IMR-90 (cell line): ENCODE measurements around the gene ST6GALNAC3. TPM values are rescaled to one million over a fixed set of nuclear protein-coding genes. Genes with fewer than 3 reads are reported as not detected.

ENCODE experiments used
- ATAC-seq: fragments of 200-7000 bp; cut with Tn5 transposase; 2 replicates; pipeline ENCODE4 v1.9.1; 2020; ENCODE audit warnings: low read depth, mild to moderate bottlenecking, moderate library complexity
- BruUV-seq: library from RNA; stranded (reverse); fragments of 400-500 nt; replicated peaks from 2 replicates; lab custom pipeline; 2021; lab: Mats Ljungman, UMichigan
- CTCF ChIA-PET: fragments of 300-600 bp; formaldehyde crosslinking; extraction: SDS; loops from one replicate; lab custom pipeline; 2021; ENCODE audit warnings: antibody characterized with exemption; lab: Yijun Ruan, JAX
- POLR2A ChIA-PET: fragments of 300-600 bp; sonication (Branson Sonifier 250); formaldehyde crosslinking; loops from one replicate; lab custom pipeline; 2022; ENCODE audit warnings: antibody characterized with exemption; ENCODE audit not compliant: unreplicated experiment; lab: Charles Lee
- DNase-seq: peaks from one replicate; pipeline ENCODE4 v3.0.0; 2013
- H2AFZ ChIP-seq: replicated peaks from 2 replicates; pipeline ENCODE3; 2013; ENCODE audit warnings: low read length, mild to moderate bottlenecking; ENCODE audit not compliant: poor library complexity
- H2AK5ac ChIP-seq: 2 replicates; pipeline ENCODE4 v1.6.1; 2013; ENCODE audit warnings: low read depth, low read length, inconsistent platforms
- H2AK9ac ChIP-seq: replicated peaks from 2 replicates; pipeline ENCODE3; 2013; ENCODE audit warnings: mild to moderate bottlenecking, low read depth, low read length, moderate library complexity; ENCODE audit not compliant: poor library complexity
- H2BK120ac ChIP-seq: 2 replicates; pipeline ENCODE4 v1.6.1; 2013; ENCODE audit warnings: low read depth, low read length, inconsistent platforms
- H2BK15ac ChIP-seq: 3 replicates; pipeline ENCODE4 v1.6.1; 2013; ENCODE audit warnings: low read depth, low read length, inconsistent platforms
- H2BK20ac ChIP-seq: 2 replicates; pipeline ENCODE4 v1.6.1; 2013; ENCODE audit warnings: low read depth, mild to moderate bottlenecking, inconsistent platforms, low read length, moderate library complexity
- H2BK5ac ChIP-seq: 2 replicates; pipeline ENCODE4 v1.6.1; 2013; ENCODE audit warnings: mild to moderate bottlenecking, low read depth, low read length, inconsistent platforms; ENCODE audit not compliant: poor library complexity, severe bottlenecking
- H3K14ac ChIP-seq: replicated peaks from 2 replicates; pipeline ENCODE4 v1.6.1; 2013; ENCODE audit warnings: low read depth, low read length, inconsistent platforms
- H3K18ac ChIP-seq: 2 replicates; pipeline ENCODE4 v1.6.1; 2013; ENCODE audit warnings: low read depth, low read length, control low read depth
- H3K23ac ChIP-seq: 2 replicates; pipeline ENCODE4 v1.6.1; 2013; ENCODE audit warnings: low read depth, low read length, inconsistent platforms
- H3K27ac ChIP-seq: 2 replicates; pipeline ENCODE4 v1.5.1; 2013; ENCODE audit warnings: mild to moderate bottlenecking, control low read depth, low read length; ENCODE audit not compliant: insufficient read depth
- H3K27me3 ChIP-seq: 2 replicates; pipeline ENCODE4 v1.6.1; 2013; ENCODE audit warnings: low read length; ENCODE audit not compliant: control insufficient read depth, insufficient read depth
- H3K36me3 ChIP-seq: 2 replicates; pipeline ENCODE4 v1.6.1; 2013; ENCODE audit warnings: low read length, mixed read lengths; ENCODE audit not compliant: control insufficient read depth, insufficient read depth
- H3K4ac ChIP-seq: 2 replicates; pipeline ENCODE4 v1.6.1; 2013; ENCODE audit warnings: low read depth, low read length, inconsistent platforms
- H3K4me1 ChIP-seq: 2 replicates; pipeline ENCODE4 v1.6.1; 2013; ENCODE audit warnings: low read length, mixed read lengths; ENCODE audit not compliant: control insufficient read depth, insufficient read depth
- H3K4me2 ChIP-seq: 2 replicates; pipeline ENCODE4 v1.6.1; 2013; ENCODE audit warnings: low read depth, mild to moderate bottlenecking, control low read depth, low read length, moderate library complexity
- H3K4me3 ChIP-seq: 2 replicates; pipeline ENCODE4 v1.5.1; 2013; ENCODE audit warnings: low read depth, mild to moderate bottlenecking, control low read depth, low read length, moderate library complexity; ENCODE audit not compliant: insufficient read depth
- H3K56ac ChIP-seq: 2 replicates; pipeline ENCODE4 v1.6.1; 2013; ENCODE audit warnings: low read length, inconsistent platforms; ENCODE audit not compliant: insufficient read depth; ENCODE audit errors: extremely low read depth
- H3K79me1 ChIP-seq, 2 experiments: 2 replicates each; pipeline ENCODE4 v1.6.1; 2013; ENCODE audit warnings: low read length in 2 of 2, inconsistent platforms in 1 of 2, low read depth in 1 of 2
- H3K9ac ChIP-seq: 2 replicates; pipeline ENCODE4 v1.6.1; 2013; ENCODE audit warnings: low read depth, low read length, control low read depth
- H3K9me1 ChIP-seq: 2 replicates; pipeline ENCODE4 v1.6.1; 2013; ENCODE audit warnings: low read length, inconsistent platforms; ENCODE audit not compliant: insufficient read depth
- H3K9me3 ChIP-seq: 2 replicates; pipeline ENCODE4 v1.6.1; 2013; ENCODE audit warnings: low read length; ENCODE audit not compliant: control insufficient read depth, insufficient read depth
- H4K20me1 ChIP-seq: 2 replicates; pipeline ENCODE4 v1.6.1; 2013; ENCODE audit warnings: low read length, inconsistent platforms; ENCODE audit not compliant: insufficient read depth
- H4K5ac ChIP-seq: 2 replicates; pipeline ENCODE4 v1.6.1; 2013; ENCODE audit warnings: mild to moderate bottlenecking, low read depth, low read length, control low read depth
- H4K8ac ChIP-seq, 2 experiments: 2 replicates each; pipeline ENCODE4 v1.6.1; 2013; ENCODE audit warnings: low read depth in 2 of 2, low read length in 2 of 2, control low read depth in 1 of 2, inconsistent platforms in 1 of 2
- H4K91ac ChIP-seq: 2 replicates; pipeline ENCODE4 v1.6.1; 2013; ENCODE audit warnings: low read depth, low read length, inconsistent platforms; ENCODE audit not compliant: insufficient read depth
- BHLHE40 ChIP-seq: fragments of 150-350 bp; IDR thresholded peaks from 2 replicates; pipeline ENCODE4 v1.6.1; 2016; ENCODE audit warnings: mild to moderate bottlenecking, low read depth, low read length
- CEBPB ChIP-seq: IDR thresholded peaks from 2 replicates; pipeline ENCODE4 v1.6.1; 2012; ENCODE audit warnings: low read depth, low read length, improper control_type of control experiment
- CHD1 ChIP-seq: IDR thresholded peaks from 2 replicates; pipeline ENCODE4 v1.6.1; 2012; ENCODE audit warnings: low read depth, low read length, improper control_type of control experiment
- FOS ChIP-seq: fragments of 150-350 bp; IDR thresholded peaks from 2 replicates; pipeline ENCODE4 v1.6.1; 2016; ENCODE audit warnings: low read depth, low read length
- MAFK ChIP-seq: IDR thresholded peaks from 2 replicates; pipeline ENCODE4 v1.6.1; 2012; ENCODE audit warnings: low read depth, low read length, improper control_type of control experiment
- MAZ ChIP-seq: IDR thresholded peaks from 2 replicates; pipeline ENCODE4 v1.6.1; 2012; ENCODE audit warnings: low read depth, mild to moderate bottlenecking, low read length, improper control_type of control experiment, moderate library complexity, borderline replicate concordance
- MXI1 ChIP-seq: IDR thresholded peaks from 2 replicates; pipeline ENCODE4 v1.6.1; 2012; ENCODE audit warnings: low read depth, mild to moderate bottlenecking, low read length, moderate library complexity, borderline replicate concordance
- NFE2L2 ChIP-seq: fragments of 150-350 bp; IDR thresholded peaks from 2 replicates; pipeline ENCODE4 v1.6.1; 2016; ENCODE audit warnings: low read depth, mild to moderate bottlenecking, low read length
- POLR2A ChIP-seq: IDR thresholded peaks from 2 replicates; pipeline ENCODE4 v1.6.1; 2012; ENCODE audit warnings: mild to moderate bottlenecking, low read depth, low read length
- RAD21 ChIP-seq: IDR thresholded peaks from 2 replicates; pipeline ENCODE4 v1.6.1; 2012; ENCODE audit warnings: low read length, improper control_type of control experiment
- RCOR1 ChIP-seq: IDR thresholded peaks from 2 replicates; pipeline ENCODE4 v1.6.1; 2012; ENCODE audit warnings: mild to moderate bottlenecking, low read length, improper control_type of control experiment; ENCODE audit not compliant: insufficient replicate concordance
- RFX5 ChIP-seq: IDR thresholded peaks from 2 replicates; pipeline ENCODE4 v1.8.0; 2012; ENCODE audit warnings: low read depth, mild to moderate bottlenecking, low read length, moderate library complexity
- SMC3 ChIP-seq: fragments of 150-350 bp; IDR thresholded peaks from 2 replicates; pipeline ENCODE4 v1.6.1; 2016; ENCODE audit warnings: low read depth, mild to moderate bottlenecking, antibody characterized with exemption, low read length, moderate library complexity
- WGBS, 2 experiments: methylation state at CpG; one replicate each; pipeline versions ENCODE4 v1.1.5 to v1.1.7; 2013; ENCODE audit warnings: missing lambda C conversion rate in 2 of 2; ENCODE audit not compliant: insufficient read length in 1 of 2; ENCODE audit errors: extremely low coverage in 2 of 2; 5-methylcytosine and 5-hydroxymethylcytosine counted together
- dilution Hi-C: fragments of 300-500 bp; cut with HindIII; formaldehyde crosslinking; loops from one replicate; pipeline ENCODE4 v1.14.3; 2018; ENCODE audit warnings: low sequenced_read_pairs; ENCODE audit not compliant: unreplicated experiment
- in situ Hi-C: fragments of 300-500 bp; cut with MboI; formaldehyde crosslinking; loops from 3 replicates; pipeline ENCODE4 v1.14.3; 2019; ENCODE audit warnings: low sequenced_read_pairs, inconsistent platforms, mixed read lengths
- intact Hi-C: fragments of 100-400 bp; cut with micrococcal nuclease; formaldehyde crosslinking; loops from 2 replicates; pipeline ENCODE4 v1.10.0; 2022
- polyA plus RNA-seq, 3 experiments: library from polyadenylated mRNA; depleted of rRNA; stranded (reverse); fragments of >200 nt; gene quantifications; 2 replicates each; pipeline ENCODE4 v1.2.3, GENCODE V29; 2012; ENCODE audit warnings: low replicate concordance in 1 of 3
- total RNA-seq: library from RNA; depleted of rRNA; stranded (reverse); fragments of >200 nt; gene quantifications from 2 replicates; pipeline ENCODE4 v1.2.3, GENCODE V29; 2012
- TF ChIP-seq, protein P1 (sequence below): conservative IDR thresholded peaks from 2 replicates; pipeline ENCODE4 v1.5.1; 2012; ENCODE audit warnings: mild to moderate bottlenecking, low read depth, low read length, improper control_type of control experiment
- TF ChIP-seq, protein P2 (sequence below): fragments of 150-350 bp; IDR thresholded peaks from 2 replicates; pipeline ENCODE4 v1.6.1; 2016; ENCODE audit warnings: low read depth, mild to moderate bottlenecking, low read length, moderate library complexity, borderline replicate concordance
- TF ChIP-seq, protein P3 (sequence below): fragments of 150-350 bp; IDR thresholded peaks from 2 replicates; pipeline ENCODE4 v1.6.1; 2017; ENCODE audit warnings: mild to moderate bottlenecking, antibody characterized with exemption, low read length, low read depth

Gene ST6GALNAC3
- total and polyA plus RNA-seq, 2 of the 4 experiments (the other 2 are of a cell fraction) = 0.65 to 1.3 TPM

DNA sequence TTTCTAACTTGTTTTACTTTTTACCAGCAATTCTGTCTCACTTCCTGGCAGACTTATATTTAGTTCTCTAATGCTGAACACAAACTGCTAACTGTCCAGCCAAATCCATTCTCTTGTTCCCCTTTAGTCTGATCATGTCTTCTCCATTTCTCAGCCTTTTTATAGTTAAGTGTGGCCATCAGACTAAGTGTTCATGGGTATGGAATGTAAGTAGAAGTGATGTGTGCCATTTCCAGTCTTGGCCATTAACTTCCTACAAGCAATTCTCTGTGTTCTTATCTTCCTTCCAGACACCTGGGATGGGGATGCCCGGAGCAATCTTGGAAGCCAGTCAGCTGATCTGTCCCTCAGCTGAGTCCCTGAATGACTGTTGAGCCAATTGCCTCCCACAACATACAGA, 165.8 kb downstream of the ST6GALNAC3 start:
- no peak overlapping the region for H3K27ac ChIP-seq
- H3K4me2 ChIP-seq = no peak overlapping the region
- no peak overlapping the region for H4K91ac ChIP-seq
- no peaks in the 10 kb centered on the region for H3K27me3 ChIP-seq
- H3K4me1 ChIP-seq = no peaks in the 10 kb centered on the region
- no peak overlapping the region for H2BK20ac ChIP-seq
- H4K5ac ChIP-seq = no peak overlapping the region
- intact Hi-C loops = no loop called here
- H2BK5ac ChIP-seq = no peak overlapping the region
- H3K23ac ChIP-seq = no peak overlapping the region
- no peaks in the 10 kb centered on the region for H3K36me3 ChIP-seq
- DNase-seq (no peak), ATAC-seq (no peak)
- no peak overlapping the region for H2BK15ac ChIP-seq
- H3K18ac ChIP-seq = no peak overlapping the region
- H3K9me1 ChIP-seq = no peaks in the 10 kb centered on the region
- no peak overlapping the region for H4K8ac ChIP-seq
- ChIA-PET POLR2A (no interaction called here), CTCF (no interaction called here)
- H3K79me1 ChIP-seq = no peaks in the 10 kb centered on the region
- H2AK5ac ChIP-seq = no peak overlapping the region
- no CpG with 5 or more reads among the region's 1 CpG for WGBS, 2 experiments
- no peaks in the 10 kb centered on the region for H4K20me1 ChIP-seq
- H2BK120ac ChIP-seq = no peak overlapping the region
- no peak overlapping the region for H3K14ac ChIP-seq
- no peak for TF ChIP-seq POLR2A
- TF ChIP-seq RAD21 = no peak
- TF ChIP-seq, protein P1, sequence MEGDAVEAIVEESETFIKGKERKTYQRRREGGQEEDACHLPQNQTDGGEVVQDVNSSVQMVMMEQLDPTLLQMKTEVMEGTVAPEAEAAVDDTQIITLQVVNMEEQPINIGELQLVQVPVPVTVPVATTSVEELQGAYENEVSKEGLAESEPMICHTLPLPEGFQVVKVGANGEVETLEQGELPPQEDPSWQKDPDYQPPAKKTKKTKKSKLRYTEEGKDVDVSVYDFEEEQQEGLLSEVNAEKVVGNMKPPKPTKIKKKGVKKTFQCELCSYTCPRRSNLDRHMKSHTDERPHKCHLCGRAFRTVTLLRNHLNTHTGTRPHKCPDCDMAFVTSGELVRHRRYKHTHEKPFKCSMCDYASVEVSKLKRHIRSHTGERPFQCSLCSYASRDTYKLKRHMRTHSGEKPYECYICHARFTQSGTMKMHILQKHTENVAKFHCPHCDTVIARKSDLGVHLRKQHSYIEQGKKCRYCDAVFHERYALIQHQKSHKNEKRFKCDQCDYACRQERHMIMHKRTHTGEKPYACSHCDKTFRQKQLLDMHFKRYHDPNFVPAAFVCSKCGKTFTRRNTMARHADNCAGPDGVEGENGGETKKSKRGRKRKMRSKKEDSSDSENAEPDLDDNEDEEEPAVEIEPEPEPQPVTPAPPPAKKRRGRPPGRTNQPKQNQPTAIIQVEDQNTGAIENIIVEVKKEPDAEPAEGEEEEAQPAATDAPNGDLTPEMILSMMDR = no peak
- no peak for TF ChIP-seq MAZ
- TF ChIP-seq CEBPB = no peak
- no peak for TF ChIP-seq FOS
- no peak for TF ChIP-seq SMC3
- no peak for TF ChIP-seq BHLHE40
- TF ChIP-seq CHD1 = no peak
- TF ChIP-seq, protein P2, sequence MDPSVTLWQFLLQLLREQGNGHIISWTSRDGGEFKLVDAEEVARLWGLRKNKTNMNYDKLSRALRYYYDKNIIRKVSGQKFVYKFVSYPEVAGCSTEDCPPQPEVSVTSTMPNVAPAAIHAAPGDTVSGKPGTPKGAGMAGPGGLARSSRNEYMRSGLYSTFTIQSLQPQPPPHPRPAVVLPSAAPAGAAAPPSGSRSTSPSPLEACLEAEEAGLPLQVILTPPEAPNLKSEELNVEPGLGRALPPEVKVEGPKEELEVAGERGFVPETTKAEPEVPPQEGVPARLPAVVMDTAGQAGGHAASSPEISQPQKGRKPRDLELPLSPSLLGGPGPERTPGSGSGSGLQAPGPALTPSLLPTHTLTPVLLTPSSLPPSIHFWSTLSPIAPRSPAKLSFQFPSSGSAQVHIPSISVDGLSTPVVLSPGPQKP = no peak
- no peak for TF ChIP-seq RCOR1
- no peak for TF ChIP-seq MXI1
- TF ChIP-seq, protein P3, sequence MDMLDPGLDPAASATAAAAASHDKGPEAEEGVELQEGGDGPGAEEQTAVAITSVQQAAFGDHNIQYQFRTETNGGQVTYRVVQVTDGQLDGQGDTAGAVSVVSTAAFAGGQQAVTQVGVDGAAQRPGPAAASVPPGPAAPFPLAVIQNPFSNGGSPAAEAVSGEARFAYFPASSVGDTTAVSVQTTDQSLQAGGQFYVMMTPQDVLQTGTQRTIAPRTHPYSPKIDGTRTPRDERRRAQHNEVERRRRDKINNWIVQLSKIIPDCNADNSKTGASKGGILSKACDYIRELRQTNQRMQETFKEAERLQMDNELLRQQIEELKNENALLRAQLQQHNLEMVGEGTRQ = no peak
- TF ChIP-seq RFX5 = no peak
- no peak for TF ChIP-seq MAFK
- TF ChIP-seq NFE2L2 = no peak
- dilution Hi-C loops = no loop called here
- BruUV-seq = no TSS peak
- H3K9ac ChIP-seq = no peak overlapping the region
- no peak overlapping the region for H2AK9ac ChIP-seq
- in situ Hi-C loops = no loop called here
- no peaks in the 10 kb centered on the region for H3K9me3 ChIP-seq
- H3K4ac ChIP-seq = no peak overlapping the region
- no peak overlapping the region for H3K4me3 ChIP-seq
- no peak overlapping the region for H3K56ac ChIP-seq
- H2AFZ ChIP-seq = no peak overlapping the region
